Measurements from ENCODE around the gene STX4. TPM values are rescaled to one million over a fixed set of nuclear protein-coding genes. Genes with fewer than 3 reads are reported as not detected.

Gene STX4
- total and polyA plus RNA-seq, 8 donors = 37.7 to 84.8 (median 43.3) TPM

DNA sequence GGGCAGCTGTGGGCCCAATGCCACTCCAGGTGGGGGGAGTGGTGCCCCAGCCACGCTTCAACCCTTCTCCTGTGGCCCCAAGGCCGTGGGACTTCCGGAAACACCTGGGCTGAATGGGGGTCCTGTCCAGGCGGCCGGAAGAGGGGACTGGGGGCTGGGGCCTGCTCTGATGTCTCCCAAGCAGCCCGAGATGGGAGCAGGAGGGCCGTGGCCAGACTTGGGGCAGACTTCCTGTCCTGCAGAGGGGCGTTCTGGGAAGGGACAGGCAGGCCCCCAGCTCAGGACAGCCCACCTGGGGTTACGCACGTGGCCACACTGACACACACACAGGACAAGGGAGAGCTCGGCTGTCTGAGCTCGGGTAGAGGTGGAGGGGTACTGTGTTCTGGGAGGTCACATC lies 43.3 kb upstream of the STX4 start:
- DNase-seq = no peak
- ATAC-seq = no peak
- Histone ChIP-seq H3K27me3 (peaks cover 0 to 9% of the 10 kb centered on the region in 2 donors), H3K9me3 (no peaks in the 10 kb centered on the region), H3K36me3 (peaks cover 0 to 18% of the 10 kb centered on the region in 2 donors), H3K27ac (no peak overlapping the region), H3K4me1 (peaks cover 5 to 14% of the 10 kb centered on the region in 2 donors), H3K4me3 (no peak overlapping the region)
- TF ChIP-seq, protein P1, sequence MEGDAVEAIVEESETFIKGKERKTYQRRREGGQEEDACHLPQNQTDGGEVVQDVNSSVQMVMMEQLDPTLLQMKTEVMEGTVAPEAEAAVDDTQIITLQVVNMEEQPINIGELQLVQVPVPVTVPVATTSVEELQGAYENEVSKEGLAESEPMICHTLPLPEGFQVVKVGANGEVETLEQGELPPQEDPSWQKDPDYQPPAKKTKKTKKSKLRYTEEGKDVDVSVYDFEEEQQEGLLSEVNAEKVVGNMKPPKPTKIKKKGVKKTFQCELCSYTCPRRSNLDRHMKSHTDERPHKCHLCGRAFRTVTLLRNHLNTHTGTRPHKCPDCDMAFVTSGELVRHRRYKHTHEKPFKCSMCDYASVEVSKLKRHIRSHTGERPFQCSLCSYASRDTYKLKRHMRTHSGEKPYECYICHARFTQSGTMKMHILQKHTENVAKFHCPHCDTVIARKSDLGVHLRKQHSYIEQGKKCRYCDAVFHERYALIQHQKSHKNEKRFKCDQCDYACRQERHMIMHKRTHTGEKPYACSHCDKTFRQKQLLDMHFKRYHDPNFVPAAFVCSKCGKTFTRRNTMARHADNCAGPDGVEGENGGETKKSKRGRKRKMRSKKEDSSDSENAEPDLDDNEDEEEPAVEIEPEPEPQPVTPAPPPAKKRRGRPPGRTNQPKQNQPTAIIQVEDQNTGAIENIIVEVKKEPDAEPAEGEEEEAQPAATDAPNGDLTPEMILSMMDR (IDR thresholded peaks at IDR 0.05) = no peak
- intact Hi-C loops (cut with DNase I) = no loop called here

DNA sequence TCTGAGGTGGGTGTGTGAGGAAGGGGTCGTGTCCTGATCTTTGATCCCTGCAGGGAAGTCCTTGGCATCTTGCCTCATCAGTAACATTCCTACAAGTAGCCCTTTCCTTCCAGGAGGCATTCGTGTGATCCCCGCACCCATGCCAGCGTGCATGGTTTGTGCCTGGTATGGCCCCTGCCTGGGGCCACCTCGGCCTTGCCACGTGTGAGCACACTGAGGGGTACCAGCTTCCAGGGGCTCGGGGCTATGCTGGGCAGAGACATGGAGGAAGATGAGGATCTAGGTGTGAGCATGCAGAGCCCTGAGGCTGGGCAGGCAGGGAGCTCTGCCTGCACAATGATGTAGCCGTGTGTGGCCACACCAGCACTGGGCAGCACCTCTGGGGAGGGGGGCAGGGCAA lies 42.3 kb upstream of the STX4 start:
- DNase-seq (no peak), ATAC-seq (no peak)
- peaks cover 0 to 7% of the 10 kb centered on the region in 2 donors for H3K4me1 ChIP-seq
- no peak overlapping the region for H3K27ac ChIP-seq
- intact Hi-C loops (cut with DNase I) = no loop called here
- H3K9me3 ChIP-seq = no peaks in the 10 kb centered on the region
- no peak overlapping the region for H3K4me3 ChIP-seq
- H3K36me3 ChIP-seq = peaks cover 0 to 18% of the 10 kb centered on the region in 2 donors
- TF ChIP-seq, protein P1 (IDR thresholded peaks at IDR 0.05) = no peak
- peaks cover 0 to 11% of the 10 kb centered on the region in 2 donors for H3K27me3 ChIP-seq

DNA sequence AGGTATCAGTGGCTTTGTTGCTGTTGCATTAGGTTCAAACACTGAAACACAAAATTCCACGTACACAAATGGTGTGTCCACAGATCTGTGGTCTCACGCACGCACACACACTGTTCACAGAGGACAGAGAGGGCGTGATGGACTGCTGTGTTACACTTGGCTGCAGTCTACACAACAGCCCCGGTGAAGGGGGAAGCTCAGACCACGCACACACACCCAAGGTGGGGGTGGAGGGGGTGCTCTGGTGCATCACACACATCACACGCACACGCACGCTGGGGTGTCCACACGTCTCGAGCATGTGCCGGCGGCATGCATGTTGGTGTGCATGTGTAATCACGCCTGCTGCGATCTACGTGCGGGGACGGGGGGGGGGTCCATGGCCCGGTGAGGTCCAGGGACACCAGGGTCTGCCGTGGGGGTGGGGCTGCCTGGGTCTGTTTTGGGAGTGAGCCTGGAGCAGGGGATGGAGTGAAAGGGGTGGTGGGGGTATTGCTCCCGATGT lies 41.0 kb upstream of the STX4 start:
- intact Hi-C loops (cut with DNase I) = no loop called here
- Histone ChIP-seq H3K4me1 (peaks cover 5 to 15% of the 10 kb centered on the region in 2 donors), H3K9me3 (no peaks in the 10 kb centered on the region), H3K27me3 (peaks cover 0 to 24% of the 10 kb centered on the region in 2 donors), H3K4me3 (no peak overlapping the region), H3K36me3 (peaks cover 0 to 8% of the 10 kb centered on the region in 2 donors), H3K27ac (no peak overlapping the region)
- TF ChIP-seq, protein P1 (IDR thresholded peaks at IDR 0.05) = no peak
- ATAC-seq (no peak), DNase-seq (no peak)

DNA sequence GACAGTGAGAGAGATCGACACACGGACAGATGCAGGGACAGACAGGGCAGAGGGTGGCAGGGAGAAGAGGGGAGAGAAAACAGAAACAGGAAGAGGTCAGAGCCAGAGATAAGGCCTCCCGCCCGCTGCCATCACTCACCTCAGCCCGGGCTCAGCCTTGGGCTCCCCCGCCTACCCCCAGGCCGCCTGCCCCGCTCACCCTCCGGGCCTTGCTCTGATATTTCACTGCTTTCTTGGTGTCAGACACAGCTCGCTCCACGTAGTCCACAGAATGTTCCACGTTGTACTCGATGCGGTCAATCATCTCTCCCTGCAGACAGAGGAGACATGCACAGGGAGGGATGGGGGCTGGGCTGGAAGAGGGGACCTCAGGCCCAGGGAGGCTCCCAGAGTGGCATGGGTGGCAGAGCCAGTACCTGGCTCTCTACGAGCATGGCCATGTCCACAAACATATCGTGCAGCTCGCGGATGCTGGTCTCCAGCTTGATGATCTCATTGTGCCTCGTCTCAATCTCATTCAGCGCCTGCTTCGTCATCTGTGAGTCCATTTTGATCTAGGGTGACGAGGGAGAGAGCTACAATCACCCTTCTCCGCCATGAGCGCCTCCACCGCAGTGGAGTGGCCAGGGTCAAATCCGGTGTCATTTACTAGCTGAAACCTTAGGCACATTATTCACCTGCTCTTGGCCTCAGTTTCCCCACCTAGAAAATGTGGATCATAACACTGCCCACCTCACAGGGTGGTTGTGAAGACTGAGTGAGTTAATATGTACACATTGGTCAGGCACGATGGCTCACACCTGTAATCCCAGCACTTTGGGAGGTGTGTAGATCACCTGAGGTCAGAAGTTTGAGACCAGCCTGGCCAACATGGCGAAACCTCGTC lies 40.2 kb upstream of the STX4 start:
- H3K4me3 ChIP-seq = no peak overlapping the region
- TF ChIP-seq, protein P1 (IDR thresholded peaks at IDR 0.05) = no peak
- intact Hi-C loops (cut with DNase I) = no loop called here
- H3K36me3 ChIP-seq = peaks cover 0 to under 1% of the 10 kb centered on the region in 2 donors
- H3K27me3 ChIP-seq = peaks cover 0 to 28% of the 10 kb centered on the region in 2 donors
- H3K27ac ChIP-seq = no peak overlapping the region
- H3K4me1 ChIP-seq = peaks cover 7 to 24% of the 10 kb centered on the region in 2 donors
- ATAC-seq (no peak), DNase-seq (no peak)
- H3K9me3 ChIP-seq = no peaks in the 10 kb centered on the region

DNA sequence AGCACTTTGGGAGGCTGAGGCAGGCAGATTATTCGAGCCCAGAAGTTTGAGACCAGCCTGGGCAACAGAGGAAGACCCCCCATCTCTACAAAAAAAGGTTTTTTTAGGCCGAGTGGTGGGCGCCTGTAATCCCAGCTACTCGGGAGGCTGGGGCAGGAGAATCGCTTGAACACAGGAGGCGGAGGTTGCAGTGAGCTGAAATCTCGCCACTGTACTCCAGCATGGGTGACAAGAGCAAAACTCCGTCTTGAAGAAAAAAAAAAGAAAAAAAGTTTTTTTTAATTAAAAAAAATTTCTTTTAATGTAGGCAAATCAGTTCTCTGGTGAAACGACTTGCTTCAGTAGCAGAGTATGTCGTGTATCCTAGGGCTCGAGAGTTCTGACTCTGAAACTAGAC lies 37.4 kb upstream of the STX4 start:
- Histone ChIP-seq H3K9me3 (no peaks in the 10 kb centered on the region), H3K4me1 (peaks cover 7 to 24% of the 10 kb centered on the region in 2 donors), H3K27ac (no peak overlapping the region), H3K27me3 (peaks cover 0 to 26% of the 10 kb centered on the region in 2 donors), H3K4me3 (no peak overlapping the region), H3K36me3 (no peaks in the 10 kb centered on the region)
- intact Hi-C loops (cut with DNase I) = no loop called here
- ATAC-seq = no peak
- DNase-seq = no peak
- TF ChIP-seq, protein P1 (IDR thresholded peaks at IDR 0.05) = no peak
